HG02571 (cell line): ENCODE results near the gene GPX4.

ENCODE experiments used
- ATAC-seq: cut with Tn5 transposase; IDR thresholded peaks from one replicate; pipeline ENCODE4 v1.9.1; 2021; ENCODE audit warnings: mild to moderate bottlenecking, moderate library complexity; ENCODE audit not compliant: unreplicated experiment

Gene GPX4

GRCh38 chr19:1084024-1084868, 19.5 kb upstream of the GPX4 start:
- ATAC-seq, result no peak

GRCh38 chr19:1085053-1085658, 18.6 kb upstream of the GPX4 start:
- no peak for ATAC-seq

DNA sequence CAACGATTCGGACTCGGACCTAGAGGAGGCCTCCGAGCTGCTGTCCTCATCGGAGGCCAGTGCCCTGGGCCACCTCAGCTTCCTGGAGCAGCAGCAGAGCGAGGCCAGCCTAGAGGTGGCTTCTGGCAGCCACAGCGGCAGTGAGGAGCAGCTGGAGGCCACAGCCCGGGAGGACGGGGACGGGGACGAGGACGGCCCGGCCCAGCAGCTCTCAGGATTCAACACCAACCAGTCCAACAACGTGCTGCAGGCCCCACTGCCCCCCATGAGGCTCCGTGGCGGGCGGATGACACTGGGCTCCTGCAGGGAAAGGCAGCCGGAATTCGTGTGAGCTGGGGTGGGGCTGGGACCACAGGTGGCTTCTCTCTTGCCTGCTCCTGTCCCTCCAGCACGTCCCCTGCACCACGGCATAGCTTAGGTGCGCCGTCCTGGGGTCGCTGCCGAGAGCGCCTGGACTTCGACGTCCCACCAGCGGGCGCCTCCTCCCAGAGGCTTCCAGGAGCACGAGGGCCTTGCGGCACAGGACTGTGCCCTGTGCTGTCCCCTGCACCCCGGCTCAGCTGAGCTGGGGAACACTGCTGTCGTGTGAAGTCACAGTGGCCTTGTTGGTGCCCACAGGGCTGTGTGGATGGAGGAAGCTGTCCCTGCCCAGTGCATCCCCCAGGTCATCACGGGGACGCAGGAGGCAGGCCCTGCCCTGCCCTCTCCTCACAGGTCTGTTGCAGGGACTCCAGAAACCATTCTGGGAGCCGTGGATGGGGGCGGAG, 17.9 kb upstream of the GPX4 start:
- ATAC-seq, result no peak

DNA sequence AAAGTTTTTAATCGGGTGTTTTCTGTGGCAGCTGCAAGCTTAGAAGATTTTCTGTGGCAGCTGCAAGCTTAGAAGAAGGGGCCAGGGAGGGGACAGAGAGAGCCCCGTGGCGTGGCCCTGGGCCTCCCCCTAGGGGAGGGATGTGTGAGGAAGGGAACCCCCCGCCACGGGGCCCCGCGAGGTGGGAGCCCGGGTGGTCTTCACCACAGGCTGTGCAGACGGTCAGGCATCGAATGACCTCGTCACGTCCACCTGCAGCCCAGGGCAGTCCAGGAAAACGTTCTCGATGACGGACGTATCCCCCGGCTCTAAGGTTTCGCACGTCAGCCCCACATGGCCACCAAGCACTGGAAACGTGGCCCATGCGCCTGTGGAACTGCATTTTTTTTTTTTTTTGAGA, 17.2 kb upstream of the GPX4 start:
- ATAC-seq, result no peak

- no peak for ATAC-seq
Measured at GRCh38 chr19:1087813-1088415, 15.9 kb upstream of the GPX4 start.

DNA sequence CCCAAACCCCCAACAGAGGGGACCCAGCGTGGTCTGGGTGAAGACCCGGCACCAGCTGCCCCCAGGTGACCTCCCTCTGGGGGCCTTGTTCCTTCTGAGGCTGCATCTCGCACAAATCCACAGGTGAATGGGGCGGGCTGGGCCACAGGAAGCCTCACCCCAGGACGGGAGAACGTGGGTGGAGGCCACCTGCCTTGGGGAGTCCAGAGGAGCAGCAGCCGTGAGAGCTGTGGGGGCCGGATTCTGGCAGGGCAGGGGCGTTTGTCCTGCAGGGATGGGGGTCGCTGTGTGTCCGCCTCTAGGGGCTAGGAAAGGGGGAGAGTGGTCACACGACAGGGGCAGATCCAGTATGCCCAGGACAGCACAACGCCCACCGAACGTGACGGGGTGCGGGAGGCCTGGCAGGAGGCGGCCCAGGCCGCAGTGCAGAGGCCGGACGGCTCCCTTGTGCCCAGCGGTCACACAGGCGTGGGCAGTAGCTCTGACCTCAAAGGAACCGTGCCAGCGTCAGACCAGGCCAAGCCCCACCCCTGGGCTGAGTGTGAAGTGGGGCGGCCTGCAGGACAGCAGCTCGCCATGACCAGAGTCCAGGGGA, 15.3 kb upstream of the GPX4 start:
- no peak for ATAC-seq

DNA sequence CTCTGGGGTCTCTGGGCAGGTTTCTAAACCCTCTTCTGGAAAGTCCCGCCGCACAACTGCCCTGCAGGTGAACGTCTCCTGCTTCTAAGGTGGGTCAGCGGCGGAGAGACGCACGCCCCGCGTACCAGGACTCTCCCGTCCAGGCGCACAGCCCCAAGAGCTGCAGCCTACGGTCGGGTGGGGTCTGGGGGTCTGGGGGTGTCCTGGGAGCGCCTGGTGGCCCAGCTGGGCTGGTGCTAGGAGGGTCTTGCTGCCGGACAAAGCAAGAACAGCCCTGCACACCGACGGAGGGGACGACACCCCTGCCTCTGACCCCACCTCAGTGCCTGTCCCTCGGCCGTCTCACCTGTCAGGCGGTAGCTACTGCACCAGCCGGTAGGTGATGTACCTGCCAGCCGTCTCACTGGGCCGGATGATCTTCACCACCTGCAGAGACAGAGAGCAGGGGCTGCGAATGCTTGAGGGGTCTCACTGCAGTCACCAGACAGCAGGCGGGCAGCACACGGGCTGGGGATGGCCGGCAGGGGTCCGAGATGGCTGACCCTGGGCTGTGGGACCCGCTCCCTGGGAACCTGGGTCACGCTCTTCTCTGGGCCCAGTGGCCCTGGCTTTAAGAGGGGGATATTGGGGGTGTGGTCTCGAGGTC, 14.5 kb upstream of the GPX4 start:
- ATAC-seq, result no peak

DNA sequence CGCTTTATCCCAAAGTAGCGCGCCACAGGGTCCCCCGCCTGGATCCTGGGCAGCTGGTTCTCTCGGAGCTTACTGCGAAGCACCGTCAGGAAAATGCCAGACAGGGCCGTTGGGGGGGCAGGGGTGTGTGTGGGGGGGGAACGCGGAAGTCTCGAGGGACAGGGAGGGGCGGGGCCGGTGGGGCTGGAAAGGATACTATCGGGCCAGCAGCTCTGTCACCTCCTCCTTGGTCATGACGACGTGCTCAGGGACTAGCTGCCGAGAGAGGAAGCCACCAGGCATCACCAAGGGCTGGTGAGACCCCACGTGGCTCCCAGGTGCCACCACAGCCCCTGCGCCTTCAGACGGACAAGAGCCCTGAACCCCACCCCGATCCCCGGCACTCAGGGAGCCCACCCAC, 13.9 kb upstream of the GPX4 start:
- no peak for ATAC-seq

- ATAC-seq, result no peak
Measured at GRCh38 chr19:1090731-1091543, 12.9 kb upstream of the GPX4 start.

- no peak for ATAC-seq
Measured at GRCh38 chr19:1091544-1092175, 12.1 kb upstream of the GPX4 start.

GRCh38 chr19:1093330-1093729, 10.5 kb upstream of the GPX4 start:
- ATAC-seq, result no peak

DNA sequence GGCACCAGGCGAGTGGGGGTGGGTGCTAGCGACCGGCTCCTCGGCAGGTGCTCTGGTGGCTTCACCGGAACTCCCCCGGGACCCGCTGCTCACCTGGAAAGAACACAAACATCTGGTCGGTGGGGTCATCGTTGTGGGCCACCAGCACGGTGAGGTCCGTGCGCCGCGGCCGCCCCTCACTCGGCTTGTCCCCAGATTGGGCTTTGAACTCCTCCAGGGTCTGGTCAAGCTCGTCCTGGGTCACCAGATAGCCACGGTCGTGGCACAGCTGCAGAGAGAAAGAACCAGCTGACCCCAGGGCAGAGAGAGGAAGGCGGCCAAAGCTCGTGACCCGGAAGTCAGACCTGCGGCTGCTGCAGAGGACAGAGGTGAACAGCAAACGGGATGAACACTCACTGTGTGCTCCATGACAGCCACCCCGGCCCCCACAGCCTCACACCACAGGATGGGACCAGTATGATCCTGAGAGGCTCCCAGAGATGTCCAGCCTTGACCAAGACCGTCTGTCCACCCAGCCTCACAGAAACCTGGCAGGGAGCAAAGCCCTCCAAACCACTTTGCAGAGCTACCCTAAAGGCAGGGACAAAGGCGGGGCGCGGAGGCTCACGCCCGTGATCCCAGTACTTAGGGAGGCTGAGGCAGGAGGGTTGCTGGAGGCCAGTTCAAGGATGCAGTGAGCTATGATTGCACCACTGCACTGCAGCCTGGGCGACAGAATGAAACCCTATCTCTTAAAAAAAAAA, 9.8 kb upstream of the GPX4 start:
- no peak for ATAC-seq

- ATAC-seq, result no peak
Measured at GRCh38 chr19:1094655-1094977, 9.2 kb upstream of the GPX4 start.

DNA sequence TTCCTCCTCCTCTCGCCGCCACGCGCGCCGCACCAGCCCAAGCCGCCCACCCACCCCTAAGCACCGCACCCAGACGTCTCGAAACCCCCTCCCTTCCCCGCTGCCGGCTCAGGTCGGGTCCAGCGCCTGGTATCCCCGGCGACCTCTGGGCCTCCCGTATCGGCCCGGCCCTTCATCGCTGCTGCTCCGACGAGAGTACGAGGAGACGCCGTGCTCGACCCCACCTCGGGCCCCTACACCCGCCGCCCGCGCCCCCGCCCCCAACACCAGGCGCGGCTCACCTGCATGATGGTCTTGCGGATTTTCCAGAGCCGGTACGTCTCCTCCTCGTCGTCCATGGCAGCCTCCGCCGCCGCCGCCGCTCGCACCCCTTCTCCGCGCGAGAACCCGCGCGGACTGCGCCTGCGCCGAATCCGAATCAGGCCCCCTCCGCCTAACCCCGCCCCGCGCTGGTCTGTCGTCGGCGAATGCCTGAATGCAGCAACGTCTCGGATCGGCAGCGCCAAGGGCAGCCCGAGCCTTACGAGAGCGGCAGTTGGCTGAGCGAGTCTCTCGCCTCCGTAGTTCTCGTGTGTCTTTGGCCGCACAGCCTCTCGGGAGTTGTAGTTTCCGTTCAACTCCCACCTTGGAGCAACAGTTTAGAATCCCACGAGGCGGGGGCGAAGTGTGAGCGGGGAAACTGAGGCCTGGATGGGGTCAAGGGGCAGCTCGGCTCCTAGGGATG, 8.7 kb upstream of the GPX4 start, which contains the start of gene POLR2E:
TSS of gene POLR2E (minus strand) at position 398 of the 724 bp plus-strand sequence. CDS start at position 338, 60 bp downstream.
- peak; percentile 72 for ATAC-seq

GRCh38 chr19:1097810-1098176, 6.0 kb upstream of the GPX4 start:
- no peak for ATAC-seq

DNA sequence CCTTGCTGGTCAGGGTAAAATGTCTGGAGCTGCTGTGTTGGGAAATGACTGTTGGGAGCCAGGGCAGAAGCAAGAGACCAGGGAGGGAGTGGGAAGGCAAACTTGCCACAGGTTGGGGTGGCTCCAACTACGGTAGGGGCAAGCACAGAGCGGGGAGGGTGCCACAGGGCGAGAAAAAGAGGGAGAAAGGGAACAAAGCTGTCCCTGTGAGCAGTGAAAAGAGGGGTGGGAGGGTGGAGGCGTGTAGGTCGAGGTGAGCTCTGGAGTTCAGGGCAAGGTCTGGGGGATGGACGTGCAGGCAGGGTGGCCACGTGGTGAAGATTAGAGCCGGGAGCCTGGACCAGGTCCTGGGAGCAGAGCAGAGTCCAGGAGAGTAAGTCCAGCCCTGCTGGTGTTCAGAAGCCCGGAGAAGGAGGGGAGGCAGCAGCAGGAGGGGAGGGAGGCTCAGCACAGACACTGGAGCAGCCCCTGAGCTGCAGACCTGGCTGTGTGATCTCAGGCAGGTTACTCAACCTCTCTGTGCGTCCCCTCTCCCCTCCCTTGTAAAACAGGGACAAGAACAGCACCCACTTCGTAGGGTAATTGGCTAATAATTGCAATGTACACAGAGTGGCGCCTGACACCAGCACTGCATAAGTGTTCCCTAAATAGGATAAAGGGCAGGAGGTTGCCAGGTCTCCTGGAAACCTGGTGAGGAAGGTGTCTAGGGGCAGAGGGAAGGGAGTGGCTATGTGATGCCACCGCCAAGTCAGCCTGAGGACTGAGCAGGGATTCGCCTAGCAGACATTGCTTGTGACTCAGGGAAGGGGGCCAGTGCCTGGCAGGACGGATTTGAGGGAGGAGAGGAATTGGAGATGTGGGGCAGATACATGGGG, 5.4 kb upstream of the GPX4 start:
- ATAC-seq, result no peak

GRCh38 chr19:1101337-1101698, 2.5 kb upstream of the GPX4 start:
- no peak for ATAC-seq
